Activated naive CD8-positive, alpha-beta T cell (primary cell): ENCODE measurements around the gene ANKRD6.

Experiments
- H3K27ac Mint-ChIP-seq: one replicate; pipeline ENCODE4 v1.8.0; 2021; ENCODE audit warnings: mixed read lengths
- H3K27me3 Mint-ChIP-seq: one replicate; pipeline ENCODE4 v1.8.0; 2021; ENCODE audit warnings: mixed read lengths
- H3K36me3 Mint-ChIP-seq: one replicate; pipeline ENCODE4 v1.8.0; 2021; ENCODE audit warnings: mixed read lengths
- H3K4me1 Mint-ChIP-seq: one replicate; pipeline ENCODE4 v1.8.0; 2021; ENCODE audit warnings: low read depth, mixed read lengths
- H3K4me3 Mint-ChIP-seq: one replicate; pipeline ENCODE4 v1.8.0; 2021; ENCODE audit warnings: mild to moderate bottlenecking, mixed read lengths
- H3K9me3 Mint-ChIP-seq: one replicate; pipeline ENCODE4 v1.8.0; 2021; ENCODE audit warnings: low read depth, mixed read lengths

ANKRD6 gene

GRCh38 chr6:89566008-89566800 is 133.3 kb downstream of the ANKRD6 start:
- Mint-ChIP-seq H3K4me3 (no peak overlapping the region), H3K36me3 (no peaks in the 10 kb centered on the region), H3K9me3 (no peaks in the 10 kb centered on the region), H3K4me1 (no peaks in the 10 kb centered on the region), H3K27ac (no peak overlapping the region), H3K27me3 (no peaks in the 10 kb centered on the region)

- Mint-ChIP-seq H3K27ac (no peak overlapping the region), H3K4me1 (no peaks in the 10 kb centered on the region), H3K4me3 (no peak overlapping the region), H3K36me3 (no peaks in the 10 kb centered on the region), H3K9me3 (no peaks in the 10 kb centered on the region), H3K27me3 (no peaks in the 10 kb centered on the region)
Measured at GRCh38 chr6:89566930-89567629, 134.1 kb downstream of the ANKRD6 start.

- Mint-ChIP-seq H3K4me3 (no peak overlapping the region), H3K27me3 (no peaks in the 10 kb centered on the region), H3K4me1 (no peaks in the 10 kb centered on the region)
Measured at GRCh38 chr6:89567630-89568390, 134.9 kb downstream of the ANKRD6 start.

GRCh38 chr6:89574910-89575561 is 142.1 kb downstream of the ANKRD6 start:
- H3K4me1 Mint-ChIP-seq, result no peaks in the 10 kb centered on the region
- H3K4me3 Mint-ChIP-seq, result no peak overlapping the region
- no peaks in the 10 kb centered on the region for H3K9me3 Mint-ChIP-seq
- H3K27me3 Mint-ChIP-seq, result no peaks in the 10 kb centered on the region
- H3K27ac Mint-ChIP-seq, result no peak overlapping the region
- no peaks in the 10 kb centered on the region for H3K36me3 Mint-ChIP-seq

More at GRCh38 chr6:89567630-89568390, 134.9 kb downstream of the ANKRD6 start:
- Mint-ChIP-seq H3K9me3 (no peaks in the 10 kb centered on the region), H3K27ac (no peak overlapping the region), H3K36me3 (no peaks in the 10 kb centered on the region)

GRCh38 chr6:89575562-89575960 is 142.6 kb downstream of the ANKRD6 start:
- Mint-ChIP-seq H3K4me3 (no peak overlapping the region), H3K27me3 (no peaks in the 10 kb centered on the region), H3K36me3 (no peaks in the 10 kb centered on the region), H3K4me1 (no peaks in the 10 kb centered on the region), H3K27ac (no peak overlapping the region), H3K9me3 (no peaks in the 10 kb centered on the region)

GRCh38 chr6:89580997-89581666 is 148.2 kb downstream of the ANKRD6 start:
- Mint-ChIP-seq H3K4me3 (no peak overlapping the region), H3K9me3 (no peaks in the 10 kb centered on the region), H3K27ac (no peak overlapping the region), H3K36me3 (no peaks in the 10 kb centered on the region), H3K4me1 (no peaks in the 10 kb centered on the region), H3K27me3 (no peaks in the 10 kb centered on the region)

GRCh38 chr6:89581689-89582088 is 148.7 kb downstream of the ANKRD6 start:
- Mint-ChIP-seq H3K4me1 (no peaks in the 10 kb centered on the region), H3K4me3 (no peak overlapping the region), H3K27ac (no peak overlapping the region), H3K9me3 (no peaks in the 10 kb centered on the region), H3K36me3 (no peaks in the 10 kb centered on the region), H3K27me3 (no peaks in the 10 kb centered on the region)

GRCh38 chr6:89582669-89583325 is 149.8 kb downstream of the ANKRD6 start:
- Mint-ChIP-seq H3K27me3 (no peaks in the 10 kb centered on the region), H3K9me3 (no peaks in the 10 kb centered on the region), H3K36me3 (no peaks in the 10 kb centered on the region), H3K4me1 (no peaks in the 10 kb centered on the region), H3K4me3 (no peak overlapping the region), H3K27ac (no peak overlapping the region)

- Mint-ChIP-seq H3K4me1 (no peaks in the 10 kb centered on the region), H3K27ac (no peak overlapping the region), H3K4me3 (no peak overlapping the region), H3K27me3 (no peaks in the 10 kb centered on the region), H3K36me3 (no peaks in the 10 kb centered on the region), H3K9me3 (no peaks in the 10 kb centered on the region)
Measured at GRCh38 chr6:89583559-89583958, 150.6 kb downstream of the ANKRD6 start.

- no peaks in the 10 kb centered on the region for H3K27me3 Mint-ChIP-seq
Measured at GRCh38 chr6:89584539-89584938, 151.6 kb downstream of the ANKRD6 start.

GRCh38 chr6:89585154-89585553 is 152.2 kb downstream of the ANKRD6 start:
- no peaks in the 10 kb centered on the region for H3K4me1 Mint-ChIP-seq
- H3K36me3 Mint-ChIP-seq, result no peaks in the 10 kb centered on the region
- no peaks in the 10 kb centered on the region for H3K27me3 Mint-ChIP-seq
- no peak overlapping the region for H3K27ac Mint-ChIP-seq
- no peaks in the 10 kb centered on the region for H3K9me3 Mint-ChIP-seq
- H3K4me3 Mint-ChIP-seq, result no peak overlapping the region

More at GRCh38 chr6:89584539-89584938, 151.6 kb downstream of the ANKRD6 start:
- no peak overlapping the region for H3K27ac Mint-ChIP-seq
- no peak overlapping the region for H3K4me3 Mint-ChIP-seq
- no peaks in the 10 kb centered on the region for H3K36me3 Mint-ChIP-seq
- no peaks in the 10 kb centered on the region for H3K9me3 Mint-ChIP-seq
- no peaks in the 10 kb centered on the region for H3K4me1 Mint-ChIP-seq

- Mint-ChIP-seq H3K36me3 (no peaks in the 10 kb centered on the region), H3K9me3 (no peaks in the 10 kb centered on the region), H3K27ac (no peak overlapping the region), H3K4me3 (no peak overlapping the region), H3K27me3 (no peaks in the 10 kb centered on the region), H3K4me1 (no peaks in the 10 kb centered on the region)
Measured at GRCh38 chr6:89589297-89590025, 156.5 kb downstream of the ANKRD6 start.

- Mint-ChIP-seq H3K36me3 (no peaks in the 10 kb centered on the region), H3K27ac (no peak overlapping the region), H3K4me1 (no peaks in the 10 kb centered on the region), H3K27me3 (no peaks in the 10 kb centered on the region), H3K9me3 (no peaks in the 10 kb centered on the region), H3K4me3 (no peak overlapping the region)
Measured at GRCh38 chr6:89590133-89590532, 157.2 kb downstream of the ANKRD6 start.
